T-helper 1 cell (primary cell): ENCODE data around the gene GAS2.
"Not testable (repeated sequence)": the region's sequence is repeated elsewhere in the genome, so short reads cannot be mapped to it uniquely, and the experiment has no call there.

ENCODE experiments used
- DNase-seq, 5 donors: peaks; one replicate each; pipeline ENCODE4 v3.0.0-alpha.2; 2012 to 2020
- total RNA-seq, 4 donors: gene quantifications; one replicate each; lab custom pipeline; 2026; lab: John Stamatoyannopoulos, UW

Gene GAS2
- 1.5 to 3.7 (median 2.8) reads per million in 4 donors for total RNA-seq

DNA sequence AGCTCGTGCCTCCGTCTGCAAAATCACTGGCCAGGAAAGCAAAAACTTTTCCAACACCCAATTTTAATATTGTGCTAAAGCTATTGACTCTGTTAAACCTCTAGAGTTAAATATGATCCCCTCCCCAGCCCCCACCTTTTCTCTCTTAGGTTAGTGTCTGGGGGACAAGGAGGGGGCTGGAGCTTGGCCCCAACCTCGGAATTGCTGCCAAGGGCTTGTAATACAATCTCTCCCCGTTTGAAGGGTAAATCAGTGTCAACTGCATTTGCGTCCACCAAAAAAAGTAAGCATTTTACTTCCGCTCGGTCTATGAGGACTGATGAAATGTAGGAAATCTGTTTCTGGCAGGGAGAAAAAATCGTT lies at the start of gene GAS2:
Gene GAS2, plus strand, starts transcription at position 287 of the 363 bp plus-strand sequence. CDS start 8,259 bp downstream, outside the sequence.
- DNase-seq: no peak

DNA sequence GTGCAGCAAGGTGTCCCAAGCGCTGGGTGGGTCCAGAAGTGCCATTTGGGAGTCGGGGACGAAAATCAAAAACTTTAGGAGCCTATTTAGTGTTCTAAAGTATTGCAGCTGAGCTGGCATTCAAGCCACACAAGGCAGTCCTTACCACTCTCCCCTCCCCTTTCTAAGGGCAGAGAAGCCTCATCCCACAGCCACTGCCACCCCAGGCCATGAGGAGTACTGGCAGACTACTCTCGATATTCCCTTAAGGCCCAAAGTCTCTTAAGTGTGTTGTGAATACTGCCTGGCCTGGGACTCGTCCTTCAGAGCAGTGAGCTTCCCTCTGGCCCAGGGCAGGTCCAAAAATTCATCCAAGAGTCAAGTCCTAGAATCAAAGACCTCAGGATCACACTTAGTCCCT lies 48.5 kb upstream of the GAS2 start:
- no peak for DNase-seq

GRCh38 chr11:22624742-22625447 lies 41.5 kb upstream of the GAS2 start:
- DNase-seq: peak; percentile 30 to 69 (median 49)

DNA sequence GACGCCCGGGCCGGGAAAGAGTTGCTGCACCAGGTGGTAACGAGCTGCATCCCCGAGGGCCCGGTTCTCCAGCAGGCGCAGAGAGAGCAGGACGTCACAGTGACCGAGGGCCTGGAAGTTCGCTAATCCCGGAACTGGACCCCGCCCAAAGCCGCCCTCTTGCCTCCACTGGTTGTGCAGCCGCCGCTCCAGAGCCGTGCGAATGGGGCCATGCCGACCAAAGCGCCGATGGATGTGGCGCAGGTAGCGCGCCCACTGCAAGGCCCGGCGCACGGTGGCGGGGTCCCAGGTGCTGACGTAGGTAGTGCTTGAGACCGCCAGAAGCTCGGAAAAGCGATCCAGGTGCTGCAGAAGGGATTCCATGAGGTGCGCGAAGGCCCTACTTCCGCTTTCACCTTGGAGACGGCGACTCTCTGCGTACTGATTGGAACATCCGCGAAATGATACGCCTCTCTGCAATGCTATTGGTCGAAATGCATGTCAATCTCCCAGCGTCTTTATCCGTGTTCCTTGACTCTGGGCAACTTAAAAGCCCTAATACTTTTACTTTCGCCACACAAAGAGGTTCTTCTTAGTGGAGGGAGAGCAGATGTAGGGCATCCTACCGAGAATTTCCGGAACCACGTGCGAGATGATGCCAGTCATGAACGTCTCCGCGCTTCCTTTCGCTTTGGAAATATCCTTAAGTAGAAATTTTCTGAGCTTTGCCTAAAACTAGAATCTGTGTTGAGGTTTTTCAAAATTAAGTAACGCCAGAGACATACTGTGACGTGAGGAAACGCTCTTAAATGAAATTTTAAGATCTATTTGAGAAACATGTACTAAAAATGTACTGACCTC lies 40.7 kb upstream of the GAS2 start, which contains the start of gene FANCF:
Gene FANCF, minus strand, starts transcription at position 376 of the 840 bp plus-strand sequence. Its CDS starts 13 bp downstream, at position 363.
- peak; percentile 81 to 98 (median 91) for DNase-seq

DNA sequence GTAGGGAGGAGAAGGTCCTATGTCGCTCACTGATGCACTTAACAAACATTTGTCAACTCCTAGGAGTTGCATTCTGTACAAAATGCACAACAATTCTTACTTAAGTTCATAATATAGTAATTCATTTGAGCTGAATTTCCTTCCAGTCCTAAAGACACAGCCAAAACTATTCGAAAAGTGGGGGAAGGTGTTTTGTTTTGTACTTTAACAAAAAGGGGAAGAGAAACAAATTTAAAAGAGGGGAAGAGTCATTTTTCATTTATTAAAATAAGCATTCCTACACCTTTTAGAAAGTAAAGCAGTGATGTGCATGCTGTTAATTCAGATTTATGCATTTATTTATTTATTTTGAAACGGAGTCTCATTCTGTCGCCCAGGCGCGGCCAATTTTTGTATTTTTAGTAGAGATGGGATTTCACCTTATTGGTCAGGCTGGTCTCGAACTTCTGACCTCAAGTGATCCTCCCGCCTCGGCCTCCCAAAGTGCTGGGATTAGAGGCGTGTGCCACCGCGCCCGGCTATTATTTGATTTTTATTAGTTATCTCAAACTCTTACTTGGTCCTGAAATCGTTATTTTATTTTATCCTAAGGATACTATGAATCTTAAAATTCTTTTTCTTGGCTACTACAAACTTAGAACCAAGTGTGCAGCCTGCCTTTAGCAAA lies 39.7 kb upstream of the GAS2 start:
- no peak for DNase-seq

GRCh38 chr11:22627421-22627820 lies 39.0 kb upstream of the GAS2 start:
- DNase-seq: no peak

- no peak for DNase-seq
These were observed 33.0 kb upstream of the GAS2 start for GRCh38 chr11:22633354-22633902.

- no peak for DNase-seq
These were observed 31.3 kb upstream of the GAS2 start for GRCh38 chr11:22634897-22635629.

GRCh38 chr11:22635689-22636088 lies 30.7 kb upstream of the GAS2 start:
- DNase-seq: no peak

- DNase-seq: no peak
These were observed 25.5 kb upstream of the GAS2 start for GRCh38 chr11:22640862-22641261.

DNA sequence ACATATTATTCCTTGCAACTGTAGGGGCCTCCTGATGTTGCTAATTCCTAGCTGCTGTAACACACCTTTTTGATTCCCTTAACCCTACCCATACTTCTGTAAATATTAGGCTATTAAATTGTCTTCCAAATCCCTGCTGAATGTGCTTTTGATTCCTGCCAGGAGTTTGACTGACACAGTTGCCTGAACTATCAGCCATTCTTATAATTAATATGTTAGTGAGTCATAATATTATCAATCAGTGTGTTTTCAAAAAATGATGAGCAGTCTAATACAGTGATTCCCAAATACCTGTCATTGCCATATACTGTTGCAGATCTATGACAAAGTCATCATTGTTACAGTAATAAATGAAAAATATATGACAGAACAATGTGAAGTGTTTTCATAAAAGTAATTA lies 24.9 kb upstream of the GAS2 start:
- no peak for DNase-seq

GRCh38 chr11:22652346-22652745 lies 14.1 kb upstream of the GAS2 start:
- not testable (repeated sequence) for DNase-seq

GRCh38 chr11:22656130-22656529 lies 10.3 kb upstream of the GAS2 start:
- DNase-seq: no peak

- peak in 1 of 5 donors; percentile 11 for DNase-seq
These were observed 9.2 kb upstream of the GAS2 start for GRCh38 chr11:22657101-22657694.

- DNase-seq: no peak
These were observed 6.6 kb upstream of the GAS2 start for GRCh38 chr11:22659783-22660182.

DNA sequence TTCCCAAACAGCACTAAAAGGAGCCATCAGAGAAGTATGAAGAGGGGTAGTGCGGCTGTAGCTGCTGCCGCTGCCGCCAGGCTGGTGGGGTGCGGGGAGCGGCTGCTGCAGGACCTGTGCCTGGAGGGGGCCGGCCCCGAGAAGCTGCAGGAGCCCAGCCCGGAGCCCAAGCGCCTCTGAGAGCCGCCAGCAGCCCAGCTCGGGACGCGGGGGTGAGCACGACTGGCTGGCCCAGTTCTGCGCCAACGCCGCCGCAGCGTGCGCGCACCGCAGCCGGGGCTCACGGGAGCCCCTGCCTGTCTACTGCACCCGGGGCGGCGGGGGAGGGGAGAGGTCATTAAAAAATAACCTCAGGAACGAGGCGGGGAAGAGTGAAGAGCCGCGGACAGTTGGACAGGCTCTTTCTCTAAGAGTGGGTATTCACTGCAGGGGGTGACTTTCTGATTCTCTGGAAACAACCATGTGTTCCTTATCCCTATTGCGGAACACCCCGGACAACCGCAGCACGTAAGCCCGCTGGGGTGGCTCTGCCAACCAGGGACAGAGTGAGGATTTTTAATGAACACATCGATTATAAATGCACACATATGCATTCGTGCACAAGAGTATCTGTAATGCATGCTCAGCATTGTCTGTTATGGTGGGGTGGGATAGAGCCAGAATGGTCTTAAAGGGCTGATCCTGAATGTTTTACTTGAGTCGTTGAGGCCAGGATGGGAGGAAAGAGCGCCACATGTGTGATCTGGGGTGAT lies 453 bp downstream of the GAS2 start:
- no peak for DNase-seq

DNA sequence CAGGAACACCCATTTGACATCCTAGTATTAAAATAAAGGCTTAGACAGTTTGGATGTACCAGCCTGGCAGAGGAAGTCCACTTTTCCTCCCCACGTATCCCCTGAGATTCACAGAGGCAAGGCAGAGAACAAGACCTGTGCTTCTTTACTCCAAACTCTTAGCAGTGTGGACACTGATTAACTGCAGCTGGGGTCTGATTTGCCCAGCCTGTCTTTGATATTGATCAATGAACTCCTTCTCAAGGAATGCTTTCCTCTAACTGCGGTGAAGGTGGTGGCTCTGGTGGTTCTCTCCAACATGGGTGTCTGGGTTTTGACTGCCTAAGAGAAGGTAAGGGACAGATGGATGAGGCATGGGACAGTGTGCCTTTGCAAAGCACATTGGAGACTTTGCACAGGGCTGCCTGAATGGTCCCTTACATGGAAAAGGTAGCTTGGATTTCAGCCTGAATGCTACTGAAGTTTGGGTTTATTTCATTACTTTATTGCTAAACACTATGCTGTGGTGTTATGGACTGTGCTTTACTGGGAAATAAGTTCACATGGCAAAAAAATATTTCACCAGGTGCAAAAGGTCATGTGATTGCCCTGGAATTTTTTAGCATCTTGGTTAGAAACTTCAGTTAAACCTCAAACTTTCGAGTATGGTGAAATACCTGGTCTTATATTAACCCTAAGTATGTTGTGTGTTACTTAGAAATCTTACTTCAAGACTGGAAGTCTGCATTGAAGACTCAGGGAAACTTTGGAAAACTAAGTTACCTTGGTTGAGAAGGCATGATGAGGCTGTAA lies 1.8 kb downstream of the GAS2 start:
- DNase-seq: no peak

DNA sequence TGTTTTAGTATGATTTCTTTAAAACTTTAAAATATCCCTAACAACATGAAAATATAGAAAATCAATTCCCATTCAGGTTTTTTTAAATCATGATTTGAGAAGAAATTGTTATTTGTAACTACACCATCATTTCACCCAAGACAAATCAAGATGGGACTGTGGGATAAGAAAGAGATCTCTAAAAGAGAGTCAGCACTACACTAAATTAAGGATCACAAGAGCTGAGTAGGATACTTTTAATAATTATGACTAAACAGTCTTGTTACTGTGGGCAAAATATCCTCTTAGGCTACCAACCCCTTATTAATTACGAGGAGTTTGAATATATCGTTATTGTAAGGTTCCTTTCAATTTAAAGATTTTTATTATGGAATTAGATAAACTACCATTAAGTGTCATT lies 3.0 kb downstream of the GAS2 start:
- DNase-seq: no peak

DNA sequence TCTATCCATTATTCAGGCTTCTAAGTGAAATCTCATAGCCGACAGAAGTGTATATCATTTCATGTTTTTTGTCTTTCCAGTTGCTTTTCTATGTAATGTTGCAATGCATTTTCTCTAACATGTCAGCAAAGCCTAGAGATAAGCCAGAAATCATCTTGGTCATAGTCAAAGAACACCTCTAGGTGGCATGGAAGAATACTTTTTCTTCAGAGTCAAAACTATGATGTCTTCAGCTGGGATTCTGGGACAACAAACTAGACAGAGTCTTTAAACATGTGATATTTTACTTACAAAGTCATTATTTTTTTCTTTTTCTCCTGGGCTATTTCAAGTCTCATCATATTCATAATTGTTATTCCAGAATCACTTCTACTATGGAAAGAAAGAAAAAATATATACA lies 4.4 kb downstream of the GAS2 start:
- DNase-seq: no peak

DNA sequence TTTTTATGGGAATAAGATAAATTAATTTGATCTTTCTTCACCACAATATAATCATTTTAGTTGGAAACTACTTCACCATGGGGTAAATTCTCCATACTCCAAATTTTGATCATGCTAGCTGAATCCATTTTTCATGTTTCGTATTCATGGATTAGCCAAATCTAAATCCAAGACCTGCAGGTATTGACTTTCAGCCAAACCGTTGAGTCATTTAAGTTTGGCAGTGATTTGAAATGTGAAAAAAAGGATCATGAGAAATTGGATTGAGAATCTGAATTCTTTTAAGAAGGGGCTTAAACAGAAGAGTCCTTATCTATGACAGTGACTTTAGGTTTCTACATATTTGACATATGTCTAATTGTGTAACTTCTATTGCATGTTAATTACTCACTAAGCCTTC lies 5.3 kb downstream of the GAS2 start:
- no peak for DNase-seq
